22Rv1 (cell line): Measurements from ENCODE around the gene GK2.

Experiments
- ZFX ChIP-seq: fragments of 450-650 bp; IDR thresholded peaks from 2 replicates; pipeline ENCODE4 v1.6.1; 2017; ENCODE audit warnings: antibody characterized with exemption, borderline replicate concordance
- TF ChIP-seq, protein P1 (sequence below): fragments of 450-650 bp; IDR thresholded peaks from 2 replicates; pipeline ENCODE4 v1.5.1; 2017; ENCODE audit warnings: mild to moderate bottlenecking

DNA sequence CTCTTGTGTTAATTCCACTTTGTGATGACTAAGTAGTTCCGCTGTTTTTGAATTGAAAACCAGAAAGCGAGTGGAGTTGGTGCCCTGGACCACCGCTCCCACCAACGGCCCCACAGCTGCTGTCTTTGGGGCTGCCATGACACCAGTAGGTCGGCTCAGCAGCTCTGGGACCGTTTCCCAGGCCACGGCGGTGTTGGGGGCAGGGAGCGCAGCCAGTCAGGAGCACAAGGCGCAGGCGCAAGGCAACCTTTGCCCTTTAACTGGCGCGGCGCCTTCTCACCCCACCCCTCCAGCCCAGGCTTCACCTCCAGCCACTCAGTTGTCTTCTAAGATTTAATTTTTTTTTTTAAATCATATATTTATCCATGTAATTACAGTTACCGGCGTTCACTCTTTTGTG, at the start of gene GK2:
- TF ChIP-seq ZFX, result no peak
- TF ChIP-seq, protein P1, sequence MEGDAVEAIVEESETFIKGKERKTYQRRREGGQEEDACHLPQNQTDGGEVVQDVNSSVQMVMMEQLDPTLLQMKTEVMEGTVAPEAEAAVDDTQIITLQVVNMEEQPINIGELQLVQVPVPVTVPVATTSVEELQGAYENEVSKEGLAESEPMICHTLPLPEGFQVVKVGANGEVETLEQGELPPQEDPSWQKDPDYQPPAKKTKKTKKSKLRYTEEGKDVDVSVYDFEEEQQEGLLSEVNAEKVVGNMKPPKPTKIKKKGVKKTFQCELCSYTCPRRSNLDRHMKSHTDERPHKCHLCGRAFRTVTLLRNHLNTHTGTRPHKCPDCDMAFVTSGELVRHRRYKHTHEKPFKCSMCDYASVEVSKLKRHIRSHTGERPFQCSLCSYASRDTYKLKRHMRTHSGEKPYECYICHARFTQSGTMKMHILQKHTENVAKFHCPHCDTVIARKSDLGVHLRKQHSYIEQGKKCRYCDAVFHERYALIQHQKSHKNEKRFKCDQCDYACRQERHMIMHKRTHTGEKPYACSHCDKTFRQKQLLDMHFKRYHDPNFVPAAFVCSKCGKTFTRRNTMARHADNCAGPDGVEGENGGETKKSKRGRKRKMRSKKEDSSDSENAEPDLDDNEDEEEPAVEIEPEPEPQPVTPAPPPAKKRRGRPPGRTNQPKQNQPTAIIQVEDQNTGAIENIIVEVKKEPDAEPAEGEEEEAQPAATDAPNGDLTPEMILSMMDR, result no peak
